WTC11 (cell line): Measurements from ENCODE around the gene CCDC137. TPM values are rescaled to one million over a fixed set of nuclear protein-coding genes. Genes with fewer than 3 reads are reported as not detected.

Source experiments
- CBFB ChIP-seq: sonication (generic); formaldehyde crosslinking; IDR thresholded peaks from 2 replicates; pipeline ENCODE4 v1.8.1; 2022; ENCODE audit warnings: mild to moderate bottlenecking, low read depth, missing genetic modification reagents
- ETV6 ChIP-seq: sonication (generic); formaldehyde crosslinking; IDR thresholded peaks from 2 replicates; pipeline ENCODE4 v1.8.1; 2022; ENCODE audit warnings: mild to moderate bottlenecking, missing genetic modification reagents
- GTF2I ChIP-seq: fragments of 250-450 bp; sonication (Bioruptor Pico); conservative IDR thresholded peaks from 2 replicates; pipeline ENCODE4 v1.4.0; 2021; ENCODE audit warnings: mild to moderate bottlenecking
- IRF2 ChIP-seq: sonication (generic); formaldehyde crosslinking; IDR thresholded peaks from 2 replicates; pipeline ENCODE4 v1.8.0; 2022; ENCODE audit warnings: low read depth, missing genetic modification reagents, borderline replicate concordance
- JAZF1 ChIP-seq: fragments of 250-450 bp; sonication (Bioruptor Pico); IDR thresholded peaks from 2 replicates; pipeline ENCODE4 v1.9.0; 2021; ENCODE audit warnings: moderate library complexity, mild to moderate bottlenecking, inconsistent platforms
- KAT7 ChIP-seq: sonication (generic); formaldehyde crosslinking; IDR thresholded peaks from 2 replicates; pipeline ENCODE4 v1.8.1; 2023; ENCODE audit warnings: missing genetic modification reagents, mild to moderate bottlenecking, borderline replicate concordance
- NFATC4 ChIP-seq: fragments of 250-450 bp; sonication (Bioruptor Pico); IDR thresholded peaks from 2 replicates; pipeline ENCODE4 v1.9.0; 2021; ENCODE audit warnings: mild to moderate bottlenecking
- NFYB ChIP-seq: sonication (generic); formaldehyde crosslinking; conservative IDR thresholded peaks from 2 replicates; pipeline ENCODE4 v1.8.0; 2022; ENCODE audit warnings: low read depth, missing genetic modification reagents
- NR2C2 ChIP-seq: sonication (generic); formaldehyde crosslinking; IDR thresholded peaks from 2 replicates; pipeline ENCODE4 v1.8.0; 2022; ENCODE audit warnings: mild to moderate bottlenecking, missing genetic modification reagents
- NR3C1 ChIP-seq: sonication (generic); formaldehyde crosslinking; conservative IDR thresholded peaks from 2 replicates; pipeline ENCODE4 v1.8.1; 2023; ENCODE audit warnings: low read depth, mild to moderate bottlenecking, missing genetic modification reagents
- PRRX2 ChIP-seq: fragments of 250-450 bp; sonication (Bioruptor Pico); IDR thresholded peaks from 2 replicates; pipeline ENCODE4 v1.8.0; 2021; ENCODE audit warnings: mild to moderate bottlenecking
- SMAD4 ChIP-seq: sonication (generic); formaldehyde crosslinking; IDR thresholded peaks from 2 replicates; pipeline ENCODE4 v1.8.0; 2022; ENCODE audit warnings: mild to moderate bottlenecking, missing genetic modification reagents
- TEAD4 ChIP-seq: sonication (generic); formaldehyde crosslinking; IDR thresholded peaks from 2 replicates; pipeline ENCODE4 v1.8.0; 2022; ENCODE audit warnings: mild to moderate bottlenecking, missing genetic modification reagents
- ZBTB21 ChIP-seq: sonication (generic); formaldehyde crosslinking; IDR thresholded peaks from 2 replicates; pipeline ENCODE4 v1.8.1; 2023; ENCODE audit warnings: mild to moderate bottlenecking, missing genetic modification reagents, borderline replicate concordance
- ZNF263 ChIP-seq: sonication (generic); formaldehyde crosslinking; IDR thresholded peaks from 2 replicates; pipeline ENCODE4 v1.8.1; 2022; ENCODE audit warnings: low read depth, mild to moderate bottlenecking, moderate library complexity, missing genetic modification reagents
- ZNF396 ChIP-seq: fragments of 250-450 bp; sonication (Bioruptor Pico); IDR thresholded peaks from 2 replicates; pipeline ENCODE4 v1.8.0; 2021; ENCODE audit warnings: mild to moderate bottlenecking, moderate library complexity, borderline replicate concordance
- ZNF416 ChIP-seq: fragments of 250-450 bp; sonication (Bioruptor Pico); IDR thresholded peaks from 2 replicates; pipeline ENCODE4 v1.9.0; 2021; ENCODE audit warnings: mild to moderate bottlenecking, inconsistent platforms
- ZNF423 ChIP-seq: fragments of 250-450 bp; sonication (Bioruptor Pico); IDR thresholded peaks from 2 replicates; pipeline ENCODE4 v2.1.2; 2022; ENCODE audit warnings: mild to moderate bottlenecking, moderate library complexity
- total RNA-seq: library from RNA; stranded (reverse); gene quantifications from 3 replicates; pipeline ENCODE4 v1.2.3, GENCODE V29; 2021
- TF ChIP-seq, protein P1 (sequence below): sonication (generic); formaldehyde crosslinking; IDR thresholded peaks from 2 replicates; pipeline ENCODE4 v1.8.1; 2022; ENCODE audit warnings: low read depth, mild to moderate bottlenecking, moderate library complexity, missing genetic modification reagents, borderline replicate concordance
- TF ChIP-seq, protein P2 (sequence below): sonication (generic); formaldehyde crosslinking; IDR thresholded peaks from 2 replicates; pipeline ENCODE4 v1.8.1; 2022; ENCODE audit warnings: low read depth, missing genetic modification reagents, borderline replicate concordance
- TF ChIP-seq, protein P3 (sequence below): sonication (generic); formaldehyde crosslinking; IDR thresholded peaks from 2 replicates; pipeline ENCODE4 v1.8.1; 2023; ENCODE audit warnings: mild to moderate bottlenecking, missing genetic modification reagents, moderate library complexity
- TF ChIP-seq, protein P4 (sequence below): sonication (generic); formaldehyde crosslinking; IDR thresholded peaks from 2 replicates; pipeline ENCODE4 v1.8.1; 2023; ENCODE audit warnings: mild to moderate bottlenecking, moderate library complexity, missing genetic modification reagents
- TF ChIP-seq, protein P5 (sequence below): fragments of 250-450 bp; sonication (Bioruptor Pico); IDR thresholded peaks from 2 replicates; pipeline ENCODE4 v1.9.0; 2021; ENCODE audit warnings: mild to moderate bottlenecking
- TF ChIP-seq, protein P6 (sequence below): sonication (generic); formaldehyde crosslinking; IDR thresholded peaks from 2 replicates; pipeline ENCODE4 v1.8.0; 2023; ENCODE audit warnings: missing genetic modification reagents
- TF ChIP-seq, protein P7 (sequence below): sonication (generic); formaldehyde crosslinking; IDR thresholded peaks from 2 replicates; pipeline ENCODE4 v1.8.0; 2022; ENCODE audit warnings: mild to moderate bottlenecking, missing genetic modification reagents
- TF ChIP-seq, protein P8 (sequence below): sonication (generic); formaldehyde crosslinking; IDR thresholded peaks from 2 replicates; pipeline ENCODE4 v1.8.0; 2022; ENCODE audit warnings: mild to moderate bottlenecking, missing genetic modification reagents
- TF ChIP-seq, protein P9 (sequence below): sonication (generic); formaldehyde crosslinking; IDR thresholded peaks from 2 replicates; pipeline ENCODE4 v1.8.0; 2023; ENCODE audit warnings: missing genetic modification reagents, mild to moderate bottlenecking, borderline replicate concordance

Gene CCDC137
- total RNA-seq, 1 experiment from 2014 or later, result 36.8 TPM

DNA sequence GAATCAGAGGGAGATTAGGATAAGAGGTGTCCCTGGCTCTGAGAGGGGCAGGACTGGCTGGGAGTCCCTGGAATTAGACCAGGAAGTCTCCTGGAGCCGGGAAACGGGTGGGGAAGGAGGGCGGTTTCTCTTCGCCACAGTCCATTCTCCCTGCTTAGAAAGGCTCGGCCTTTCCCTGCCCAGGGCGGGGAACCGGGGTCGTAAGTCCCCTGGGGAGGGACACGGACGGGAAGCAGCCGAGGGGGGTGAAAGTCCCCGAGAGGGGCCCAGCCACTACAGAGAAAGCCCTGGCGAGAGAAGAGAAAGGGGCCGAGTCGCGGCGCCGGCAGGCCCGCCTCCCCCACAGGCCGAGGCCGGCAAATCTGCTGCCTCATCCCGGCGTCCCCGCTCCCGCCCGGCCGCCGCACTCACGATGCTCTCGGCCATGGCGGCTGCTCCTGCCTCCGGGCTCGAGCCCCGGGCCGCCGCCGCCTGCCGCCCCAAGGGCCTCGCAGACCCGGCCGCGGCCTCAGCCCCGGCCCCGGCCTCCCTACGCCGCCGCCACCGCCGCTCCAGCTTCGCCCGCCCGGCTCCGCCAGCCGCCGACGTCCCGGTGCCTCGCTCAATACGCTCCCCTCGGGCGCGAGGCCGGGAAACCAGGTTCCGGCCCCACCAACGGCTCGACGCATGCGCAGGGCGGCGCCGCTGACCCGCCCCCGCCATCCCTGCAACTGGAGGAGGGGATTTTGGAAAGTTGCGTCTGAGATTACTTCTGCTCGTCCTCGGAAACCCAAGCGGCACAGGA, 29.8 kb upstream of the CCDC137 start, which contains the start of the genes NPLOC4 and TSPAN10 (continued):
- TF ChIP-seq, protein P1, sequence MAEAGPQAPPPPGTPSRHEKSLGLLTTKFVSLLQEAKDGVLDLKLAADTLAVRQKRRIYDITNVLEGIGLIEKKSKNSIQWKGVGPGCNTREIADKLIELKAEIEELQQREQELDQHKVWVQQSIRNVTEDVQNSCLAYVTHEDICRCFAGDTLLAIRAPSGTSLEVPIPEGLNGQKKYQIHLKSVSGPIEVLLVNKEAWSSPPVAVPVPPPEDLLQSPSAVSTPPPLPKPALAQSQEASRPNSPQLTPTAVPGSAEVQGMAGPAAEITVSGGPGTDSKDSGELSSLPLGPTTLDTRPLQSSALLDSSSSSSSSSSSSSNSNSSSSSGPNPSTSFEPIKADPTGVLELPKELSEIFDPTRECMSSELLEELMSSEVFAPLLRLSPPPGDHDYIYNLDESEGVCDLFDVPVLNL (CRISPR knock-in tag), result peak; percentile 72; the same call in 1 of the 2 replicates
- TF ChIP-seq ZNF396 (CRISPR knock-in tag), result no peak
- peak; percentile 83 for TF ChIP-seq ETV6
- TF ChIP-seq, protein P2, sequence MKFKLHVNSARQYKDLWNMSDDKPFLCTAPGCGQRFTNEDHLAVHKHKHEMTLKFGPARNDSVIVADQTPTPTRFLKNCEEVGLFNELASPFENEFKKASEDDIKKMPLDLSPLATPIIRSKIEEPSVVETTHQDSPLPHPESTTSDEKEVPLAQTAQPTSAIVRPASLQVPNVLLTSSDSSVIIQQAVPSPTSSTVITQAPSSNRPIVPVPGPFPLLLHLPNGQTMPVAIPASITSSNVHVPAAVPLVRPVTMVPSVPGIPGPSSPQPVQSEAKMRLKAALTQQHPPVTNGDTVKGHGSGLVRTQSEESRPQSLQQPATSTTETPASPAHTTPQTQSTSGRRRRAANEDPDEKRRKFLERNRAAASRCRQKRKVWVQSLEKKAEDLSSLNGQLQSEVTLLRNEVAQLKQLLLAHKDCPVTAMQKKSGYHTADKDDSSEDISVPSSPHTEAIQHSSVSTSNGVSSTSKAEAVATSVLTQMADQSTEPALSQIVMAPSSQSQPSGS (CRISPR knock-in tag), result no peak
- TF ChIP-seq, protein P3, sequence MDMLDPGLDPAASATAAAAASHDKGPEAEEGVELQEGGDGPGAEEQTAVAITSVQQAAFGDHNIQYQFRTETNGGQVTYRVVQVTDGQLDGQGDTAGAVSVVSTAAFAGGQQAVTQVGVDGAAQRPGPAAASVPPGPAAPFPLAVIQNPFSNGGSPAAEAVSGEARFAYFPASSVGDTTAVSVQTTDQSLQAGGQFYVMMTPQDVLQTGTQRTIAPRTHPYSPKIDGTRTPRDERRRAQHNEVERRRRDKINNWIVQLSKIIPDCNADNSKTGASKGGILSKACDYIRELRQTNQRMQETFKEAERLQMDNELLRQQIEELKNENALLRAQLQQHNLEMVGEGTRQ (CRISPR knock-in tag), result peak; percentile 44; the same call in 1 of the 2 replicates
- no peak for TF ChIP-seq SMAD4
- TF ChIP-seq, protein P4, sequence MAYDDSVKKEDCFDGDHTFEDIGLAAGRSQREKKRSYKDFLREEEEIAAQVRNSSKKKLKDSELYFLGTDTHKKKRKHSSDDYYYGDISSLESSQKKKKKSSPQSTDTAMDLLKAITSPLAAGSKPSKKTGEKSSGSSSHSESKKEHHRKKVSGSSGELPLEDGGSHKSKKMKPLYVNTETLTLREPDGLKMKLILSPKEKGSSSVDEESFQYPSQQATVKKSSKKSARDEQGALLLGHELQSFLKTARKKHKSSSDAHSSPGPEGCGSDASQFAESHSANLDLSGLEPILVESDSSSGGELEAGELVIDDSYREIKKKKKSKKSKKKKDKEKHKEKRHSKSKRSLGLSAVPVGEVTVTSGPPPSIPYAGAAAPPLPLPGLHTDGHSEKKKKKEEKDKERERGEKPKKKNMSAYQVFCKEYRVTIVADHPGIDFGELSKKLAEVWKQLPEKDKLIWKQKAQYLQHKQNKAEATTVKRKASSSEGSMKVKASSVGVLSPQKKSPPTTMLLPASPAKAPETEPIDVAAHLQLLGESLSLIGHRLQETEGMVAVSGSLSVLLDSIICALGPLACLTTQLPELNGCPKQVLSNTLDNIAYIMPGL (CRISPR knock-in tag), result peak; percentile 73
- no peak; the same call in 1 of the 2 replicates for TF ChIP-seq ZBTB21 (CRISPR knock-in tag)
- no peak for TF ChIP-seq JAZF1 (CRISPR knock-in tag)
- no peak; the same call in 1 of the 2 replicates for TF ChIP-seq NFYB (CRISPR knock-in tag)
- no peak for TF ChIP-seq ZNF423 (CRISPR knock-in tag)
- TF ChIP-seq, protein P5, sequence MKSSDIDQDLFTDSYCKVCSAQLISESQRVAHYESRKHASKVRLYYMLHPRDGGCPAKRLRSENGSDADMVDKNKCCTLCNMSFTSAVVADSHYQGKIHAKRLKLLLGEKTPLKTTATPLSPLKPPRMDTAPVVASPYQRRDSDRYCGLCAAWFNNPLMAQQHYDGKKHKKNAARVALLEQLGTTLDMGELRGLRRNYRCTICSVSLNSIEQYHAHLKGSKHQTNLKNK, result no peak
- TF ChIP-seq, protein P6, sequence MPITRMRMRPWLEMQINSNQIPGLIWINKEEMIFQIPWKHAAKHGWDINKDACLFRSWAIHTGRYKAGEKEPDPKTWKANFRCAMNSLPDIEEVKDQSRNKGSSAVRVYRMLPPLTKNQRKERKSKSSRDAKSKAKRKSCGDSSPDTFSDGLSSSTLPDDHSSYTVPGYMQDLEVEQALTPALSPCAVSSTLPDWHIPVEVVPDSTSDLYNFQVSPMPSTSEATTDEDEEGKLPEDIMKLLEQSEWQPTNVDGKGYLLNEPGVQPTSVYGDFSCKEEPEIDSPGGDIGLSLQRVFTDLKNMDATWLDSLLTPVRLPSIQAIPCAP (CRISPR knock-in tag), result no peak
- peak; percentile 95 for TF ChIP-seq CBFB (CRISPR knock-in tag)
- TF ChIP-seq TEAD4 (CRISPR knock-in tag), result no peak
- no peak for TF ChIP-seq GTF2I (CRISPR knock-in tag)
- TF ChIP-seq PRRX2 (CRISPR knock-in tag), result no peak
- TF ChIP-seq ZNF416 (CRISPR knock-in tag), result peak; percentile 82; the same call in 1 of the 2 replicates
- no peak for TF ChIP-seq ZNF263
- TF ChIP-seq KAT7 (CRISPR knock-in tag), result no peak
- no peak for TF ChIP-seq NFATC4 (CRISPR knock-in tag)
- TF ChIP-seq NR2C2, result no peak
- 0 out of 2 replicates have a peak, but pooled peaks have one; percentile 45 for TF ChIP-seq IRF2 (CRISPR knock-in tag)
- TF ChIP-seq, protein P7, sequence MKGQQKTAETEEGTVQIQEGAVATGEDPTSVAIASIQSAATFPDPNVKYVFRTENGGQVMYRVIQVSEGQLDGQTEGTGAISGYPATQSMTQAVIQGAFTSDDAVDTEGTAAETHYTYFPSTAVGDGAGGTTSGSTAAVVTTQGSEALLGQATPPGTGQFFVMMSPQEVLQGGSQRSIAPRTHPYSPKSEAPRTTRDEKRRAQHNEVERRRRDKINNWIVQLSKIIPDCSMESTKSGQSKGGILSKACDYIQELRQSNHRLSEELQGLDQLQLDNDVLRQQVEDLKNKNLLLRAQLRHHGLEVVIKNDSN (CRISPR knock-in tag), result no peak
- TF ChIP-seq, protein P8, sequence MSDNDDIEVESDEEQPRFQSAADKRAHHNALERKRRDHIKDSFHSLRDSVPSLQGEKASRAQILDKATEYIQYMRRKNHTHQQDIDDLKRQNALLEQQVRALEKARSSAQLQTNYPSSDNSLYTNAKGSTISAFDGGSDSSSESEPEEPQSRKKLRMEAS (CRISPR knock-in tag), result no peak; the same call in 1 of the 2 replicates
- TF ChIP-seq NR3C1 (CRISPR knock-in tag), result peak; percentile 48; the same call in 1 of the 2 replicates
- TF ChIP-seq, protein P9, sequence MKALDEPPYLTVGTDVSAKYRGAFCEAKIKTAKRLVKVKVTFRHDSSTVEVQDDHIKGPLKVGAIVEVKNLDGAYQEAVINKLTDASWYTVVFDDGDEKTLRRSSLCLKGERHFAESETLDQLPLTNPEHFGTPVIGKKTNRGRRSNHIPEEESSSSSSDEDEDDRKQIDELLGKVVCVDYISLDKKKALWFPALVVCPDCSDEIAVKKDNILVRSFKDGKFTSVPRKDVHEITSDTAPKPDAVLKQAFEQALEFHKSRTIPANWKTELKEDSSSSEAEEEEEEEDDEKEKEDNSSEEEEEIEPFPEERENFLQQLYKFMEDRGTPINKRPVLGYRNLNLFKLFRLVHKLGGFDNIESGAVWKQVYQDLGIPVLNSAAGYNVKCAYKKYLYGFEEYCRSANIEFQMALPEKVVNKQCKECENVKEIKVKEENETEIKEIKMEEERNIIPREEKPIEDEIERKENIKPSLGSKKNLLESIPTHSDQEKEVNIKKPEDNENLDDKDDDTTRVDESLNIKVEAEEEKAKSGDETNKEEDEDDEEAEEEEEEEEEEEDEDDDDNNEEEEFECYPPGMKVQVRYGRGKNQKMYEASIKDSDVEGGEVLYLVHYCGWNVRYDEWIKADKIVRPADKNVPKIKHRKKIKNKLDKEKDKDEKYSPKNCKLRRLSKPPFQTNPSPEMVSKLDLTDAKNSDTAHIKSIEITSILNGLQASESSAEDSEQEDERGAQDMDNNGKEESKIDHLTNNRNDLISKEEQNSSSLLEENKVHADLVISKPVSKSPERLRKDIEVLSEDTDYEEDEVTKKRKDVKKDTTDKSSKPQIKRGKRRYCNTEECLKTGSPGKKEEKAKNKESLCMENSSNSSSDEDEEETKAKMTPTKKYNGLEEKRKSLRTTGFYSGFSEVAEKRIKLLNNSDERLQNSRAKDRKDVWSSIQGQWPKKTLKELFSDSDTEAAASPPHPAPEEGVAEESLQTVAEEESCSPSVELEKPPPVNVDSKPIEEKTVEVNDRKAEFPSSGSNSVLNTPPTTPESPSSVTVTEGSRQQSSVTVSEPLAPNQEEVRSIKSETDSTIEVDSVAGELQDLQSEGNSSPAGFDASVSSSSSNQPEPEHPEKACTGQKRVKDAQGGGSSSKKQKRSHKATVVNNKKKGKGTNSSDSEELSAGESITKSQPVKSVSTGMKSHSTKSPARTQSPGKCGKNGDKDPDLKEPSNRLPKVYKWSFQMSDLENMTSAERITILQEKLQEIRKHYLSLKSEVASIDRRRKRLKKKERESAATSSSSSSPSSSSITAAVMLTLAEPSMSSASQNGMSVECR, result peak; percentile 43; the same call in 1 of the 2 replicates
